Measurements from ENCODE around the gene LMNTD1. TPM values are rescaled to one million over a fixed set of nuclear protein-coding genes. Genes with fewer than 3 reads are reported as not detected.
"Not testable (repeated sequence)": the region's sequence is repeated elsewhere in the genome, so short reads cannot be mapped to it uniquely, and the experiment has no call there.

The LMNTD1 gene
- total RNA-seq, 2 donors from 2014 or later: not detected

DNA sequence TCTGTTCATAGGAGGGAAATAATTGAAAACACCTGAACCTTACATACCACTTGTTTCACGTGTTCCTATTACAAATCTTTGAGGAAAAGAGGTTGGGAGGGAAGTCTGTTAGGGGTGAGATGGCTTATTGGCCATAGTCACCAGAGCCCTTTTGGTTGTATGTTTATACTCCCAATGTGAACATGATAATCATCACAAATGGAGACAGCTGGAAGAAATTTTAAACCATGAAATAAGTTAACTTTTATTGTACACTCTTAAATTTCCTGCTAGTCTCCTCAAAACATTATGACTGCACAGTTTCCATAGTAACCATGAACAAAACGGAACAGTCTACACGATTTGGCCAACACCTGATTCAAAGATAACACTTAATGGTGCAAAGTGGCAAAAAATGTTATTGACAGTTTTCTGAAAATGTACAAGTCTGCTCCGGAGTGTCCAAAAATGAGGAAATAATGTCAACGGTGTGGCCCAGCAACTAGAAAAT is 56.9 kb downstream of the LMNTD1 start:
- intact Hi-C loops (cut with DNase I): no loop called here
- no peak for DNase-seq (ENCODE audit: low spot score)

DNA sequence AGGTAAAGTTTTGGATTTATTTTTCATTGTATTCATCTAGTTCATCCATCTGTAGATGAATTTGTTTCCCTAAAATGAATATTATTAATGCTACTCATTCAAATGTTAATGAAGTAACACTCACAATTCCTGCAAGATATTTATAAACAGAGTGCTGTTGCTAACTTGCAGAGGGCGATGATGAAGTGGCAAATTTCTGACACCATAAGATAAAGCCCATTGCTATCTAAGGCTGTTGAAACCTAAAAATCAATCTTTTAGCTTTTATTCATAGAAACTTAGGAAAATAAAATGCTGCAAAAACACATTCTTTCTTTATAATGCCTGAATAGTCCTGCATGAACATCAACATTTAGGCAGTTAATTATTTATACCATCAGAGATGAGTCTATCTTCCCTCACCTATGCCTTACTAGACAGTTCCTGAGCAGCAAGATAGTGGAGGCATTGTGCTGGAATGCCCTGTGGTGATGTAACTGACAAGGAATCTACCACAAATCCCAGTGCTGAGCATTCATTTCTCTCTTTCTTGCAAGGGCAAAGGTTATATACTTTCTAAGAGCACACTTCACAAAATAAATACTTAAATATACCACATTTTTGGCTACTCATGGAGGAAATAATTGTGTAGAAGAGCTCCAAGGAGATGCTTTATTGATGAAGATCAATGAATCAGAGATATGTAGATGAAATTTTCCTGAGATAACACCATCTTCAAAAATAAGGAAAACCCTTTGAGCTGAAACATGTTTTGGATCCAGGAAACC is 57.6 kb downstream of the LMNTD1 start:
- no peak for DNase-seq (ENCODE audit: low spot score)
- intact Hi-C loops (cut with DNase I): no loop called here

DNA sequence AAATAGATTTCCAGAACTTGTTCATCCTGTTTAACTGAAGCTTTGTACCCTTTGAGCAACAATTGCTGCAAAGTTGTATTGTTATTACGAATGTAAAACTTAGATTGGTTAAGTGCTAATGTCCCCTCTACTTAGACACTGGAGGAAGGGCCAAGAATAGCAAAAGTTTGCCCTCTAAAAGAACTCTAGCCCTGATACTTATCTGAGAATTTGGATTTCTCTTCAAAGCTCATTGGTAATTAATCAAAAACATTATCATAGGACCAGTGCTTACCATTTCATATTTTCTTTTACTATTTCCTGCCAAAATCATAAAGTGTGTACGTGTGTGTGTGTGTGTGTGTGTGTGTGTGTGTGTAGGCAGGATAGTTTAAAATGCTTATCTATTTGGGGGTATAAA is 58.2 kb downstream of the LMNTD1 start:
- DNase-seq (ENCODE audit: low spot score): no peak
- intact Hi-C loops (cut with DNase I): no loop called here

DNA sequence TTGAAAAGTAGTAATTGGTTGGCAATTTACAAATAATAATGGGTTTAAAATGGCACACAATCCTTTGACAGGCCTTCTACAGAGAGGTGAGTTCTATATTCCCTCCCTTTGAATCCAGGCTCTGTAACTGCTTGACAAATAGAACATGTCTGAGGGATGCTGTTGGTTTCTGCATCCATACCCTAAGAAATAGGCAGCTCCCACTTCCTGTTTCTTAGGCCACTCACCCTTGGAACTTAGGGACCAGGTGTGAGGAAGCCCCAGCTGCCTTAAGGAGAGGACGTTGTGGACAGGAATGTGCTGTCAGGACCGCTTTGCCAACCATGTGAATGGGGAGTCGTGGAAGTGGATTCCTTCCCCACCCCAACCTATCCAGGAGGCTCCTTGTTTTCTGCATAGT is 59.4 kb downstream of the LMNTD1 start:
- no peak for DNase-seq (ENCODE audit: low spot score)
- intact Hi-C loops (cut with DNase I): no loop called here

DNA sequence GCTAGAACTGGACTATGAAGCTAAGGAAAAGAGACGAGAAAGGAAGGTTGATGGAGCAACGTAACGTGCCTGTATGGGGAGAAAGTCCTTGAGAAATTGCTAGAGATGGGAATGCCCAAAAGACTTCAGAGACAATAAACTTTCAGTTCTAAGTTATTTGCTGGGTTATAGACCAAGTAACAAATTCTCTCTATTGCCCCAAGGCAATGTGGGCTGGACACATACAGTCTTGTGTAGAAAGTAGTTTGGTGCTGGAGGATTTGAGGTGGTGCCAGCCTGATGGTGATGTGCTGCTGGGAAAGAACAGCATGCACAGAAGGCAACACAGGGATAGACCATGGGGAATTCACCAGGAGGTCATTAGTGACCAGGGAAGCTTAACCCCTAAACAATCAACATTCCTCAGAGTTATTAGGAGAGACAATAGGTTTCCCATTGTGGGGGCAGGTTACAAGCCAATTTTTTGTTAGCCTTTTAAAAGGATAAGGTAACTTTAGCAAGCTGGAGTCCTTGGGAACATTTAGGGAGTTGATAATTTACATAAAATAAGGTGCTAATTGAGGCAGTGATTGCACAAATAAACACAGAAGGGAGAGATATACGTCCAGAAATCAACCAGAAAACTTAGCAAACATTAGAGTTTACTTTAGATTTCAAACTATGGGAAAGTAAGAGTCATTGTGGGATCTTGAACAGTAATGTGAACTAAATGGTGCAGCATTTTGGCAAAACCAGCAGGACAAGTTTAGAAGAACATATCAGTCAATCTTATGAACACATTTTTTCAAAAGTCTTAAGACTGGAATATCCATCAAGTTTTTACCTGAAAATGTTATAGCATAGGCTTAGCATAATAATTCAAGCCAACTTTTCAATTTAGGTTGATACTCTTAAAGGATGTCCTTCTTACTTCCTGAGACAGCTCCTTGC is 61.4 kb downstream of the LMNTD1 start:
- no peak for DNase-seq (ENCODE audit: low spot score)
- intact Hi-C loops (cut with DNase I): no loop called here

DNA sequence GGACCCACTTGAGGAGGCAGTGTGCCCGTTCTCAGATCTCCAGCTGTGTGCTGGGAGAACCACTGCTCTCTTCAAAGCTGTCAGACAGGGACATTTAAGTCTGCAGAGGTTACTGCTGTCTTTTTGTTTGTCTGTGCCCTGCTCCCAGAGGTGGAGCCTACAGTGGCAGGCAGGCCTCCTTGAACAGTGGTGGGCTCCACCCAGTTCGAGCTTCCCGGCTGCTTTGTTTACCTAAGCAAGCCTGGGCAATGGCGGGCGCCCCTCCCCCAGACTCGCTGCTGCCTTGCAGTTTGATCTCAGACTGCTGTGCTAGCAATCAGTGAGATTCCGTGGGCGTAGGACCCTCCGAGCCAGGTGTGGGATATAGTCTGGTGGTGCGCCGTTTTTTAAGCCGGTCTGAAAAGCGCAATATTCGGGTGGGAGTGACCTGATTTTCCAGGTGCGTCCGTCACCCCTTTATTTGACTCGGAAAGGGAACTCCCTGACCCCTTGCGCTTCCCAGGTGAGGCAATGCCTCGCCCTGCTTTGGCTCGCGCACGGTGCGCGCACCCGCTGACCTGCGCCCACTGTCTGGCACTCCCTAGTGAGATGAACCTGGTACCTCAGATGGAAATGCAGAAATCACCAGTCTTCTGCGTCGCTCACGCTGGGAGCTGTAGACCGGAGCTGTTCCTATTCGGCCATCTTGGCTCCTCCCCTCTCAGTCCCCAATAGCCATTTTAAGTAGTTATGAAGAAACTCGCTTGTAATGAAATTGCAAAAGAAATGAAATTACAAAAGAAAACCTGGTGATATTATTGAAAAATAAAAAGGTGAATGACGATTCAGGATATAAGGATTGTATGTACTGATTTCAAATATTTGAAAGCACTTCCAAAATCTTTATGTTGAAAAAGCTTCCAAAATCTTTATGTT is 63.9 kb downstream of the LMNTD1 start:
- intact Hi-C loops (cut with DNase I); DNase-seq (ENCODE audit: low spot score): not testable (repeated sequence)

DNA sequence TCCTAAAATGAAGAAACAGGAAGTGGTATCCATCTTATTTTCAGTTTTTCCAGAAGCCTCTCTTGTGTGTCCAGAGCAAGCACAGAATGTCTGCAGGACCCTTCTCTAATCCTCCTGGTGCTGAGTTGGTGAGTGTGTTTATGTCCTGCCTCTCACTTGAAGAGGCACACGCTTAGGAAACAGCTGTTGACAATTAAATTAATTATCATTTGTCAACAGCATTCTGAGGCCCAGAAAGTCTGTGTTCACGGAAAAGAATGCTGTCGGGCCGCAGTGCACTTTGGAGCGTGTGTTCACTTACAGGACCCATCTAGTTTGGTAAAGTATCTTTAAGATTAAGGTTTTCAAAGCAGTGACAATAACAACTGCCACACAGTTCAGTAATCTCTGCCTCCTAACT is 70.5 kb downstream of the LMNTD1 start:
- no peak for DNase-seq (ENCODE audit: low spot score)
- intact Hi-C loops (cut with DNase I): no loop called here

DNA sequence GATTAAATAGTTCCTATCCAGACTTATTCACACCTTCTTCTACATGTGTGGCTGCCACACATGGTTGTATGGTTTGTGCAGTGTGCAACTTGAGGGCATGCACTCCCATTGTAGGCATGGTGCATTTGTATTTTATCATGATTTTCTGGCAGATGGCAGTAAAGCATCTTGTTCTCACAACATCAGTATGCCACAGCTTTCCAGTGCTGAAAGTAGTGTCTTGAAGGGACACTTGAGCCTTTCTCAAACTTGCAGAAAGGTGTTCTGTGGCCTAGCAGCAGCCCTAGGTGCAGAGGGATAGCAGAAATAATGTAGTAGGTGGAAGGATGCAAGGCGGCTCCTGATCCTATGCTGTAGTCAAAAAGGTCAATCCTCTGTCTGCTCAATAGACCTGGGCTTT is 72.9 kb downstream of the LMNTD1 start:
- intact Hi-C loops (cut with DNase I): no loop called here
- no peak for DNase-seq (ENCODE audit: low spot score)

DNA sequence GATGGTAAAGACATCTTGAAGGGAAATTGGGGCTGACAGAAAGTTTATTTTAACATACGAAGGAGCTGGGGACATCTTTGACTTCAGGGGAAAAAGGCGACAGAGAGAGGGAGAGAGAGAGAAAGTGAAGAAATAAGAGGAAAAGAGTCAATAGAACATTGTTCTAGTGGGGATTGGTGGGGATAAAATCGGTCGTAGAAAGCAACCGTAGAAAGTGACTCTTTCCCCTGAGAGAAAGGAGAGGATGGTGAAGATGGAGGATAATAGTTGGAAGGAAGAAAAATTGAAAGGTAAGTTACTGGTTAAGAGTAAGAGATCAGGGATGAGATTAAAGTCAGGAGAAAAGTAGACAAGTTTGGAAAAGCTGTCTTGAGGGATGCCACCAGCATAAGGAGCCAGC is 75.9 kb downstream of the LMNTD1 start:
- intact Hi-C loops (cut with DNase I): no loop called here
- DNase-seq (ENCODE audit: low spot score): no peak

DNA sequence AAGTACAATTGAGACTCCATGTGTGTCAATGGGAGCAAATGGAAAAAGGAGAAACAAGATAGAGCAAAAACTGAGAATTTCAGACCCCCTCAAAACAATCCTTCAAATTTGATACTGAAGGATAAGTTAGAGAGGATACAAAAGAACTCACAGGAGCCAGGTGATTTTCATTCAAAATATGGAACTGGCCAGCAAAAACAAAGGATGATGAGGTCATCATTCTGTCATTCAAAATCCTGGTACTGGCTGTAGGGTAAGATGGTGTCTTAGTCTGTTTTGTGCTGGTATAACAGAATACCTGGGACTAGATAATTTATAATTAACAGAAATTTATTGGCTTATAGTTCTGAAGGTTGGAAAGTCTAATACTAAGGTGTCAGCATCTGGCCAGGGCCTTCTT is 80.6 kb downstream of the LMNTD1 start:
- intact Hi-C loops (cut with DNase I): no loop called here
- no peak for DNase-seq (ENCODE audit: low spot score)

DNA sequence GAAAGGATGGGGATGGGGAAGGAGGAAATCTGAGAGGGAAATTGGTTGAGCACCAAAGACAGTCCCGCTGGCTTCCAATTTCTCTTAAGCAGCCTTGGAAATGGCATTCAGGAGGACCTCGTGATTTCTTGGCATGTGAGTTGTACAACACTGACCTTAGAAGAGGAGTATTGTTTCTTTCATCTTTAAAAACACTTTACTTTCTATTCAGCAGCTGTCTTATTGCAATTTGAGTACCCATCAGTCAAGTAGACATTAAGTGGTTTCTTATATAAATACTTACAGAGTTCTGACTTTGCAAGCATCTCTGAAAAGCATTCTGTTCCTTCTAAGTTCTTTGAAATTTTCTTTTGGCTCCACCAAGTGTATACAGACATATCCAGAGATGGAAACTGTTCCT is 83.2 kb downstream of the LMNTD1 start:
- no peak for DNase-seq (ENCODE audit: low spot score)
- intact Hi-C loops (cut with DNase I): no loop called here

DNA sequence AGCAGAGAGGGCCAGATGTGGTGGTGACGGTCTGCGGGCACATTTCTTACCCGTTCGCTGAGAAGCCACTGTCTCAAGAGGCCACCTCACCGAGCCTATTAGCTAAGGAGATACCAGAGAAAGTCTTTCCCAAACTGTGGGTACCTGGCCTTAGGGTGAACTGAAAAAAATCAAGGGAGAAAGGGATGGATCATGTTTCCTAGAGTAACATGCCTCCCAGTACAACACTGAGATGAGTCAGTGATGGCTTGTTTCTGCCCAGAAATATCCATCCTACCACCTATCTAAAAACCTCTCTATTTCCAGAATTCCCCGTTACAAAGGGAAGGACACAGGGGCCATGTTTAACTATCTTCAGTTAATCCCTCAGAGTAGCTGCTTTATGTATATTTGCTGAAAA is 83.7 kb downstream of the LMNTD1 start:
- intact Hi-C loops (cut with DNase I): no loop called here
- DNase-seq (ENCODE audit: low spot score): no peak

DNA sequence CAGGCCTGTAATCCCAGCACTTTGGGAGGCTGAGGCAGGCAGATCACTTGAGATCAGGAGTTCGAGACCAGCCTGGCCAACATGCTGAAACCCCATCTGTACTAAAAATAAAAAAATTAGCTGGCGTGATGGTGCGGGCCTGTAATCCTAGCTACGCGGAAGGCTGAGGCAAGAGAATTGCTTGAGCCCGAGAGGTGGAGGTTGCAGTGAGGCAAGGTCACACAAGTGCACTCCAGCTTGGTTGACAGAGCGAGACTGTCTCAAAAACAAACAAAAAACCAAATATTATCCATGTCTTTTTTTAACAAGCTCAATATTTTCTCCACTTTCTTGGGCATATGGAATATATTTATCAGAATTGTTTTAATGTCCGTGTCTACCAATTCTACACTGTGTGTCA is 89.6 kb downstream of the LMNTD1 start:
- intact Hi-C loops (cut with DNase I): no loop called here
- DNase-seq (ENCODE audit: low spot score): no peak

DNA sequence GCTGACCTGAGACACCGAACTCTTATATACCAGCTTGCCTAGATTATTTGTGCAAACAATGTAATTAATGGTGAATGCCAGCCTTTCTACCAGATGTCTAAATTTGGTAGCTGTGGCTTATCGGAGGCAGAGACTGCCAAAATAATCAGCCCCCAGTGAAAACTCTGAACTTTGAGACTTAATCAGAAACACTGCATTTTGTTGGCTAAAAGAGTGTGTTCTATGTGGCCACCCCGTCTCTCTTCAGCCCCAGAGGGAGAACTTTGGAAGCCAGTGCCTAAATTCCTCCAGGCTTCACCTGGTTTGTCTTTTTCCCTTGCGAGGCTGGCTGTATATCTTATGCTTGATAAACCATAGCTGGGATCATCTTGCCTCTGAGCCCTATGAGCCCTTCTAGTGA is 90.1 kb downstream of the LMNTD1 start:
- DNase-seq (ENCODE audit: low spot score): no peak
- intact Hi-C loops (cut with DNase I): no loop called here

DNA sequence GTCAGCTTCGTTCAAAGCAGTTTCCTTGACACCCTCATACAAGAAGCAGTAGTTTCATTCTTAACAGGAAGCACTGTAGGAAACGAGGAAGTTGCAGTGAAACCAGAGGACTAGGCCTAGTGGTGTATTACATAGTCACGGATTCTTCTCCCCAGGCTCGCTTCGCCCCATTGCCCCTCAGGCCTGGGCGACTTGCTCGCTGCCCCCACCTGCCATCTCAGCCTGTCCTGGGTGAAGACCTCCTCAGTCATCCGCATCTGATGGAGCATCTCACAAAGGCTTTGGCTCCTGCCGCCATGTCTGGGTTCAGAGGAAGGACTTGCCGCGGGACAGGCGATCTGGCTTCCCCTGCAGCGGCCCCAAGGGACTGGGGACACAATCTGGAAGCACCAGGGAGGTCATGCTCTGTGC is 93.5 kb downstream of the LMNTD1 start:
- intact Hi-C loops (cut with DNase I): no loop called here
- DNase-seq (ENCODE audit: low spot score): no peak

DNA sequence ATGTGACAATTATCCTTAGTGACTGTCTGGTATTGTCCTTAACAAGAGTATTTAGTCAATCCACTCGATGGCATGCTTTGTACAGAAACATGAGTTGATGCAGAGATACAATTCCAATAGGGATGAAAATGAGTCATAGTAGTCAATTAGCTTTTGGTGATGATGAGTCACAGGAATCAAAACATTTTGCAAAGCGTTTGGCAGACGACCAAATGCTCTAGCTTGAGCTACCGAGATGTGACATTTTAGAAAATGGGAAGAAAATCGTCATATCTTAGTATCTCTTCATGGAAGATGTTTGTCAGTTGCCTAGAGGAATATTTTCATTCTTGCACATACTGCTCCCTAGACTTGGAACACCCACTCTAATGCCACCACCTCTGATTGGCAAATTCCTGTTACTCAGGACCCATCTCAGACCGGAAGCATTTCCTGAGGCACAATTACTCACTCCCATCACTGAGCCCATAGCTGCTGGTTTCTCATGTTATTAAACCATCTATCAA is 95.0 kb downstream of the LMNTD1 start:
- intact Hi-C loops (cut with DNase I): no loop called here
- no peak for DNase-seq (ENCODE audit: low spot score)

DNA sequence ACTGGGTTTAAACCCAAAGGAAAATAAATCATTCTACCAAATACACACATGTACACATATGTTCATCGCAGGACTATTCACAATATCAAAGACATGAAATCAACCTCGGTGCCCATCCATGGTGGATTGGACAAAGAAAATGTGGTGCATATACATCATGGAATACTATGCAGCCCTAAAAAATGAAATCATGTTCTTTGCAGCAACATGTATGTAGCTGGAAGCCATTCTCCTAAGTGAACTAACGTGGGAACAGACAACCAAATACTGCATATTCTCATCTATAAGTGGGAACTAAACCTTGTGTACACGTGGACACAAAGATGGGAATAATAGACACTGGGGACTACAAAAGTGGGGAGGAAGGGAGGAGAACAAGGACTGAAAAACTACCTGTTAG is 96.6 kb downstream of the LMNTD1 start:
- DNase-seq (ENCODE audit: low spot score): no peak
- intact Hi-C loops (cut with DNase I): no loop called here

DNA sequence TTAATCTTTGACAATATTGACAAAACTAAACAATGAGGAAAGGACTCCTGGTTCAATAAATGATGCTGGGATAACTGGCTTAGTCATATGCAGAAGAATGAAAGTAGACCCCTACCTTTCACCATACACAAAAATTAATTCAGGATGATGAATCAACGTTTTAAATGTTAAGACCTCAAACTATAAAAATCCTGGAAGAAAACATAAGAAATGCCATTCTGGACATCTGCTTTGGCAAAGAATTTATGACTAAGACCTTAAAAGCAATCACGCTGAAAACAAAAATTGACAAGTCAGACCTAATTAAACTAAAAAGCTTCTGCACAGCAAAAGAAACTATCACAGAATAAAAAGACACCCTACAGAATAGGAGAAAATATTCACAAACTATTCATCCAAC is 97.4 kb downstream of the LMNTD1 start:
- intact Hi-C loops (cut with DNase I): no loop called here
- DNase-seq (ENCODE audit: low spot score): no peak

DNA sequence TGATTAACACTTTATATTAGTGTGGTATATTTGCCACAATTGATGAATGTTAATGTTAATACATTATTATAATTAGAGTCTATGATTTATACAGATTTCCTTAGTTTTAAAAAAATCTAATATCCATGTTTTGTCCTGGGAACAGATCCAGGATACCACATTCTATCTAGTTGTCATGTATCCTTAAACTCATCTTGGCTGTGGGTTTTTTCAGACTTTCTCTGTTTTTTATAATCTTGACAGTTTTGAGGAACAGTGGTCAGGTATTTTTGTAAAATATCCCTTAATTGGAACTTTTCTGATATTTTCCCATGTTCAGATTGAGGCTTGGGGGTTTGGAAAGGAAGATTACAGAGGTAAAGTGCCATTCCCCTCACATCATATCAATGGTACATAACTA is 104.1 kb downstream of the LMNTD1 start:
- intact Hi-C loops (cut with DNase I): loop anchor here in 1 of 2 donors (10.0 kb wide), 1 partner anchor 576 kb away; no protein-coding TSS in a partner anchor
- DNase-seq (ENCODE audit: low spot score): no peak

Data from posterior vena cava (tissue), 2 donors.